H1 (cell line): ENCODE results near the gene FGGY. TPM values are rescaled to one million over a fixed set of nuclear protein-coding genes. Genes with fewer than 3 reads are reported as not detected.

Experiments
- CTCF ChIA-PET: fragments of 300-600 bp; sonication (Branson Sonifier 250); formaldehyde crosslinking; loops from one replicate; lab custom pipeline; 2021; ENCODE audit not compliant: partially characterized antibody; lab: Charles Lee
- POLR2A ChIA-PET: fragments of 300-600 bp; sonication (Branson Sonifier 250); formaldehyde crosslinking; loops from one replicate; lab custom pipeline; 2021; ENCODE audit warnings: inconsistent platforms; ENCODE audit not compliant: partially characterized antibody; lab: Charles Lee
- DNase-seq, 2 experiments: peaks; one replicate each; pipeline versions ENCODE4 v3.0.0 to v3.0.0-alpha.2; 2010 to 2022; ENCODE audit warnings: low spot score in 2 of 2, low read depth in 1 of 2, mixed read lengths in 1 of 2
- FAIRE-seq: peaks from 2 replicates; lab custom pipeline; 2011; peaks lifted over from hg19 to GRCh38; lab: Jason Lieb, UNC
- H2AFZ ChIP-seq: 2 replicates; pipeline ENCODE4 v1.8.1; 2012; ENCODE audit warnings: low read length, inconsistent platforms
- H2AK5ac ChIP-seq: 2 replicates; pipeline ENCODE4 v1.6.1; 2013; ENCODE audit warnings: low read depth, low read length
- H2BK120ac ChIP-seq: replicated peaks from 2 replicates; pipeline ENCODE3; 2013; ENCODE audit warnings: low read depth, low read length, inconsistent platforms
- H2BK12ac ChIP-seq: 2 replicates; pipeline ENCODE4 v1.6.1; 2013; ENCODE audit warnings: low read depth, low read length
- H2BK15ac ChIP-seq: 2 replicates; pipeline ENCODE4 v1.6.1; 2013; ENCODE audit warnings: low read length
- H2BK20ac ChIP-seq: 2 replicates; pipeline ENCODE4 v1.6.1; 2013; ENCODE audit warnings: low read length
- H2BK5ac ChIP-seq: 2 replicates; pipeline ENCODE4 v1.6.1; 2013; ENCODE audit warnings: low read depth, low read length
- H3K14ac ChIP-seq: 2 replicates; pipeline ENCODE4 v1.6.1; 2013; ENCODE audit warnings: inconsistent platforms; ENCODE audit not compliant: insufficient read length
- H3K18ac ChIP-seq: 2 replicates; pipeline ENCODE4 v1.6.1; 2013; ENCODE audit warnings: low read length; ENCODE audit errors: extremely low read depth
- H3K23ac ChIP-seq: 2 replicates; pipeline ENCODE4 v1.6.1; 2013; ENCODE audit warnings: inconsistent platforms; ENCODE audit not compliant: insufficient read length
- H3K23me2 ChIP-seq: 2 replicates; pipeline ENCODE4 v1.6.1; 2013; ENCODE audit warnings: low read depth, low read length
- H3K27ac ChIP-seq: 2 replicates; pipeline ENCODE4 v1.6.1; 2011; ENCODE audit warnings: low read depth, low read length, inconsistent platforms
- H3K27me3 ChIP-seq, 4 experiments: replicated peaks in 1 of 4; 1 replicate in 1 of 4; 2 replicates in 3 of 4; pipeline versions ENCODE4 v1.6.1 to v1.8.1; 2011 to 2013; ENCODE audit warnings: low read length in 3 of 4, mild to moderate bottlenecking in 3 of 4, inconsistent platforms in 2 of 4, mixed read lengths in 2 of 4, moderate library complexity in 1 of 4; ENCODE audit not compliant: control insufficient read depth in 3 of 4, insufficient read depth in 3 of 4; ENCODE audit errors: extremely low read depth in 1 of 4
- H3K36me3 ChIP-seq, 4 experiments: 2 replicates each; pipeline versions ENCODE4 v1.6.1 to v1.8.1; 2011 to 2013; ENCODE audit warnings: mild to moderate bottlenecking in 4 of 4, low read length in 3 of 4, moderate library complexity in 2 of 4, control low read depth in 1 of 4, inconsistent platforms in 1 of 4; ENCODE audit not compliant: insufficient read depth in 4 of 4, control insufficient read depth in 2 of 4
- H3K4ac ChIP-seq: replicated peaks from 2 replicates; pipeline ENCODE3; 2013; ENCODE audit warnings: low read length, low read depth, mixed read lengths, inconsistent platforms; ENCODE audit not compliant: insufficient read length
- H3K4me1 ChIP-seq, 4 experiments: replicated peaks in 1 of 4; 1 replicate in 1 of 4; 2 replicates in 3 of 4; pipeline versions ENCODE4 v1.6.1 to v1.8.1; 2011 to 2013; ENCODE audit warnings: low read length in 3 of 4, inconsistent platforms in 2 of 4, mixed read lengths in 1 of 4; ENCODE audit not compliant: insufficient read depth in 4 of 4, control insufficient read depth in 3 of 4
- H3K4me2 ChIP-seq, 2 experiments: 2 replicates each; pipeline versions ENCODE4 v1.6.1 to v1.8.1; 2011 to 2013; ENCODE audit warnings: low read depth in 2 of 2, low read length in 2 of 2, control low read depth in 1 of 2, inconsistent platforms in 1 of 2, mild to moderate bottlenecking in 1 of 2; ENCODE audit not compliant: insufficient read depth in 1 of 2
- H3K4me3 ChIP-seq, 4 experiments: fragments of 200-600, 300-600 bp in 1 of 4; sonication (generic), shearing (Covaris generic), sonication (Bioruptor Twin) in 1 of 4; 2 replicates each; pipeline versions ENCODE4 v1.5.1 to v1.8.1; 2011 to 2016; ENCODE audit warnings: low read length in 4 of 4, low read depth in 3 of 4, control low read depth in 2 of 4, inconsistent platforms in 2 of 4, mild to moderate bottlenecking in 2 of 4, mixed read lengths in 1 of 4, moderate library complexity in 1 of 4; ENCODE audit not compliant: insufficient read depth in 2 of 4; ENCODE audit errors: extremely low read depth in 1 of 4
- H3K56ac ChIP-seq: replicated peaks from 2 replicates; pipeline ENCODE3; 2013; ENCODE audit warnings: low read depth, mild to moderate bottlenecking, mixed read lengths, low read length, inconsistent platforms; ENCODE audit not compliant: insufficient read length
- H3K79me1 ChIP-seq: 2 replicates; pipeline ENCODE4 v1.6.1; 2013; ENCODE audit warnings: low read depth, low read length, control low read depth
- H3K79me2 ChIP-seq, 2 experiments: 2 replicates each; pipeline versions ENCODE4 v1.6.1 to v1.8.1; 2012 to 2013; ENCODE audit warnings: low read length in 2 of 2, mild to moderate bottlenecking in 2 of 2, inconsistent platforms in 1 of 2; ENCODE audit not compliant: insufficient read depth in 2 of 2, control insufficient read depth in 1 of 2
- H3K9ac ChIP-seq, 4 experiments: replicated peaks in 1 of 4; 1 replicate in 1 of 4; 2 replicates in 3 of 4; pipeline versions ENCODE4 v1.6.1 to v1.8.1; 2011 to 2013; ENCODE audit warnings: low read depth in 3 of 4, low read length in 3 of 4, control low read depth in 2 of 4, mild to moderate bottlenecking in 2 of 4, moderate library complexity in 2 of 4, inconsistent platforms in 1 of 4; ENCODE audit errors: extremely low read depth in 1 of 4
- H3K9me3 ChIP-seq, 2 experiments: 2 replicates each; pipeline versions ENCODE4 v1.6.1 to v1.8.1; 2012 to 2013; ENCODE audit warnings: mild to moderate bottlenecking in 2 of 2, moderate library complexity in 2 of 2, control low read depth in 1 of 2, inconsistent platforms in 1 of 2, low read depth in 1 of 2, low read length in 1 of 2, mixed read lengths in 1 of 2; ENCODE audit not compliant: insufficient read depth in 2 of 2
- H4K20me1 ChIP-seq, 2 experiments: replicated peaks in 1 of 2; 2 replicates each; pipeline versions ENCODE3 to v1.8.1; 2011 to 2013; ENCODE audit warnings: inconsistent platforms in 2 of 2, low read length in 2 of 2, mild to moderate bottlenecking in 1 of 2; ENCODE audit not compliant: insufficient read depth in 2 of 2, control insufficient read depth in 1 of 2
- H4K5ac ChIP-seq: 2 replicates; pipeline ENCODE4 v1.6.1; 2013; ENCODE audit warnings: low read length, low read depth, mixed read lengths, inconsistent platforms; ENCODE audit not compliant: insufficient read length
- H4K8ac ChIP-seq: 2 replicates; pipeline ENCODE4 v1.8.0; 2013; ENCODE audit warnings: mild to moderate bottlenecking, moderate library complexity, low read length, inconsistent platforms; ENCODE audit not compliant: insufficient read depth; ENCODE audit errors: extremely low read depth
- H4K91ac ChIP-seq: replicated peaks from 2 replicates; pipeline ENCODE3; 2013; ENCODE audit warnings: low read length, mixed read lengths, inconsistent platforms; ENCODE audit not compliant: insufficient read length
- WGBS, 2 experiments: shearing (Covaris generic) in 1 of 2; methylation state at CpG; one replicate each; pipeline versions ENCODE4 v1.1.6 to v1.1.7; 2013 to 2015; ENCODE audit warnings: low lambda C conversion rate in 2 of 2, mixed read lengths in 2 of 2, inconsistent platforms in 1 of 2, low coverage in 1 of 2, missing lambda C conversion rate in 1 of 2; ENCODE audit not compliant: insufficient replicate concordance in 2 of 2, insufficient coverage in 1 of 2, insufficient read length in 1 of 2; ENCODE audit errors: extremely low coverage in 1 of 2, missing lambda C conversion rate in 1 of 2; 5-methylcytosine and 5-hydroxymethylcytosine counted together
- polyA plus RNA-seq, 7 experiments: library from polyadenylated mRNA; depleted of rRNA in 3 of 7; stranded (reverse) in 5 of 7; unstranded in 2 of 7; fragments of >200 nt in 5 of 7; fragments of 200-250 nt in 2 of 7; gene quantifications; 1 replicate in 5 of 7; 2 replicates in 1 of 7; 4 replicates in 1 of 7; pipeline versions ENCODE4 v1.2.1 to v1.2.3, GENCODE V29; 2011 to 2013; ENCODE audit warnings: missing spikeins in 2 of 7, mixed read lengths in 2 of 7
- total RNA-seq: library from RNA; stranded (reverse); fragmentation: NEBNext Ultra II Directional; extraction: Animal tissue kit (Norgen Biotek cat#: 25700); gene quantifications from 2 replicates; pipeline ENCODE4 v1.2.1, GENCODE V29; 2021

Gene FGGY
- total and polyA plus RNA-seq, 2 of the 8 experiments (the other 6 are each of a cell fraction or from before 2014, with no cell fraction given), result 10.3 to 12.5 TPM

- H3K23ac ChIP-seq, result no peak overlapping the region
- FAIRE-seq (no peak), DNase-seq (no peak)
- ChIA-PET POLR2A (no interaction called here), CTCF (interaction anchor here (1.6 kb wide), 1 partner anchor 27 kb away, joined by 3 read pairs; no protein-coding TSS in a partner anchor)
- H3K23me2 ChIP-seq, result no peaks in the 10 kb centered on the region
- no peak overlapping the region for H2AFZ ChIP-seq
- peaks cover 4 to 16% (median 11%) of the 10 kb centered on the region in 4 experiments; a peak in 6 of 7 replicates for H3K4me1 ChIP-seq
- H3K9me3 ChIP-seq, result no peaks in the 10 kb centered on the region
- H3K79me1 ChIP-seq, result no peaks in the 10 kb centered on the region; the same call in 1 of the 2 replicates
- H4K5ac ChIP-seq, result no peak overlapping the region
- H2BK15ac ChIP-seq, result peak overlapping the region; percentile 32; the same call in 1 of the 2 replicates
- H3K4ac ChIP-seq, result no peak overlapping the region
- H3K14ac ChIP-seq, result no peak overlapping the region
- no peak overlapping the region for H3K4me2 ChIP-seq
- H2AK5ac ChIP-seq, result peak overlapping the region; percentile 87; the same call in 1 of the 2 replicates
- H3K56ac ChIP-seq, result no peak overlapping the region
- no peaks in the 10 kb centered on the region for H4K20me1 ChIP-seq
- H2BK12ac ChIP-seq, result peak overlapping the region; percentile 93
- no peaks in the 10 kb centered on the region for H3K36me3 ChIP-seq
- peak overlapping the region; percentile 56; the same call in 1 of the 2 replicates for H2BK20ac ChIP-seq
- no peak overlapping the region for H4K8ac ChIP-seq
- H2BK5ac ChIP-seq, result peak overlapping the region; percentile 53; the same call in 1 of the 2 replicates
- H3K27ac ChIP-seq, result no peak overlapping the region
- H4K91ac ChIP-seq, result peak overlapping the region; percentile 62
- H3K27me3 ChIP-seq, result no peaks in the 10 kb centered on the region
- H2BK120ac ChIP-seq, result no peak overlapping the region
- peak overlapping the region; percentile 76 for H3K18ac ChIP-seq
- 91% methylated on average over 5 of the region's 5 CpGs; no CpG with 5 or more reads in 1 of the 2 experiments for WGBS, 2 experiments
- H3K9ac ChIP-seq, result no peak overlapping the region
- H3K79me2 ChIP-seq, result no peaks in the 10 kb centered on the region
- no peak overlapping the region for H3K4me3 ChIP-seq
Measured at GRCh38 chr1:59671066-59671952, 374.4 kb downstream of the FGGY start.
